CD14-positive monocyte (primary cell): ENCODE measurements around the gene STN1. TPM values are rescaled to one million over a fixed set of nuclear protein-coding genes. Genes with fewer than 3 reads are reported as not detected.

ENCODE experiments used
- DNase-seq, 3 donors: peaks; one replicate each; pipeline ENCODE4 v3.0.0-alpha.2; 2011 to 2022
- H2AFZ ChIP-seq: 2 replicates; pipeline ENCODE4 v1.6.0; 2012; ENCODE audit warnings: mild to moderate bottlenecking, low read depth, low read length, inconsistent platforms; ENCODE audit not compliant: insufficient read depth, poor library complexity, severe bottlenecking
- H3K27ac ChIP-seq, 2 donors: 1 replicate in 1 of 2; 2 replicates in 1 of 2; pipeline ENCODE4 v1.5.1; 2012 to 2013; ENCODE audit warnings: low read length in 2 of 2, control low read depth in 1 of 2, inconsistent platforms in 1 of 2, low read depth in 1 of 2, mild to moderate bottlenecking in 1 of 2
- H3K27me3 ChIP-seq, 2 donors: one replicate each; pipeline versions ENCODE4 v1.6.0 to v1.6.1; 2011 to 2013; ENCODE audit warnings: low read length in 2 of 2; ENCODE audit not compliant: control insufficient read depth in 2 of 2, insufficient read depth in 2 of 2
- H3K36me3 ChIP-seq, 2 donors: replicated peaks in 1 of 2; 1 replicate in 1 of 2; 2 replicates in 1 of 2; pipeline versions ENCODE4 v1.5.1 to v1.6.1; 2012 to 2013; ENCODE audit warnings: low read length in 2 of 2, control low read depth in 1 of 2, inconsistent platforms in 1 of 2, mild to moderate bottlenecking in 1 of 2; ENCODE audit not compliant: insufficient read depth in 2 of 2, control insufficient read depth in 1 of 2
- H3K4me1 ChIP-seq, 2 donors: 1 replicate in 1 of 2; 2 replicates in 1 of 2; pipeline versions ENCODE4 v1.5.1 to v1.6.1; 2012 to 2013; ENCODE audit warnings: low read length in 2 of 2, control low read depth in 1 of 2, inconsistent platforms in 1 of 2, mild to moderate bottlenecking in 1 of 2, moderate library complexity in 1 of 2; ENCODE audit not compliant: insufficient read depth in 2 of 2, control insufficient read depth in 1 of 2
- H3K4me2 ChIP-seq: replicated peaks from 2 replicates; pipeline ENCODE3; 2012; ENCODE audit warnings: low read length, moderate library complexity, mild to moderate bottlenecking; ENCODE audit not compliant: poor library complexity, severe bottlenecking; ENCODE audit errors: extremely low read depth
- H3K4me3 ChIP-seq, 3 experiments: fragments of 200-600 bp in 1 of 3; sonication (generic) in 1 of 3; replicated peaks in 1 of 3; 1 replicate in 2 of 3; 2 replicates in 1 of 3; pipeline ENCODE4 v1.5.1; 2011 to 2013; ENCODE audit warnings: low read length in 3 of 3, mild to moderate bottlenecking in 3 of 3, control low read depth in 2 of 3, low read depth in 2 of 3, inconsistent platforms in 1 of 3, moderate library complexity in 1 of 3
- H3K79me2 ChIP-seq: 2 replicates; pipeline ENCODE4 v1.6.0; 2012; ENCODE audit warnings: mild to moderate bottlenecking, control low read depth, inconsistent platforms, low read length, moderate library complexity; ENCODE audit not compliant: insufficient read depth
- H3K9ac ChIP-seq: 2 replicates; pipeline ENCODE4 v1.6.0; 2017; ENCODE audit warnings: low read length, mild to moderate bottlenecking; ENCODE audit not compliant: insufficient read depth, poor library complexity, severe bottlenecking
- H3K9me3 ChIP-seq, 2 donors: replicated peaks in 1 of 2; 1 replicate in 1 of 2; 2 replicates in 1 of 2; pipeline versions ENCODE4 v1.5.1 to v1.6.1; 2012 to 2013; ENCODE audit warnings: low read length in 2 of 2, control low read depth in 1 of 2; ENCODE audit not compliant: control insufficient read depth in 1 of 2, insufficient read depth in 1 of 2
- H4K20me1 ChIP-seq: 2 replicates; pipeline ENCODE4 v1.6.0; 2012; ENCODE audit warnings: mild to moderate bottlenecking, low read length, control low read depth, moderate library complexity; ENCODE audit not compliant: insufficient read depth
- H3K27ac Mint-ChIP-seq, 7 donors: one replicate each; pipeline ENCODE4 v1.8.0; 2020; ENCODE audit warnings: mild to moderate bottlenecking in 7 of 7, mixed read lengths in 7 of 7, moderate library complexity in 6 of 7, inconsistent platforms in 2 of 7
- H3K27me3 Mint-ChIP-seq, 3 donors: one replicate each; pipeline ENCODE4 v1.8.0; 2021 to 2022; ENCODE audit warnings: low read depth in 3 of 3, mild to moderate bottlenecking in 3 of 3, mixed read lengths in 3 of 3, moderate library complexity in 3 of 3, inconsistent platforms in 1 of 3
- H3K36me3 Mint-ChIP-seq, 2 donors: one replicate each; pipeline ENCODE4 v1.8.0; 2020; ENCODE audit warnings: mixed read lengths in 2 of 2, inconsistent platforms in 1 of 2, mild to moderate bottlenecking in 1 of 2
- H3K4me1 Mint-ChIP-seq: one replicate; pipeline ENCODE4 v1.8.0; 2020; ENCODE audit warnings: mild to moderate bottlenecking, mixed read lengths
- H3K4me3 Mint-ChIP-seq, 2 donors: one replicate each; pipeline ENCODE4 v1.8.0; 2020; ENCODE audit warnings: mild to moderate bottlenecking in 2 of 2, mixed read lengths in 2 of 2, moderate library complexity in 1 of 2
- H3K9me3 Mint-ChIP-seq, 7 donors: one replicate each; pipeline ENCODE4 v1.8.0; 2020 to 2022; ENCODE audit warnings: mixed read lengths in 7 of 7, mild to moderate bottlenecking in 6 of 7, moderate library complexity in 6 of 7, inconsistent platforms in 2 of 7
- WGBS: methylation state at CpG from one replicate; pipeline ENCODE4 v1.1.5; 2013; ENCODE audit warnings: missing lambda C conversion rate; ENCODE audit not compliant: insufficient coverage; 5-methylcytosine and 5-hydroxymethylcytosine counted together
- intact Hi-C, 2 donors: fragments of 100-400 bp; cut with micrococcal nuclease; formaldehyde crosslinking; loops; one replicate each; pipeline versions ENCODE4 v1.15.0 to v1.15.1; 2023
- polyA plus RNA-seq, 3 donors: library from polyadenylated mRNA; depleted of rRNA in 1 of 3; unstranded in 2 of 3; stranded (reverse) in 1 of 3; fragments of 300-500 nt in 2 of 3; fragments of >200 nt in 1 of 3; fragmentation: Illumina TruSeq in 2 of 3; gene quantifications; 1 replicate in 2 of 3; 2 replicates in 1 of 3; pipeline ENCODE4 v1.2.3, GENCODE V29; 2012 to 2021
- TF ChIP-seq, protein P1 (sequence below): fragments of 200-600 bp; IDR thresholded peaks from one replicate; pipeline ENCODE4 v1.8.0; 2022; ENCODE audit warnings: antibody characterized with exemption, mild to moderate bottlenecking

STN1 gene
- polyA plus RNA-seq, 3 donors, result 19.3 to 37.4 (median 35.9) TPM

- Histone ChIP-seq H4K20me1 (no peaks in the 10 kb centered on the region), H3K4me3 (no peak overlapping the region), H3K27ac (no peak overlapping the region), H3K9ac (no peak overlapping the region), H2AFZ (no peak overlapping the region), H3K36me3 (no peaks in the 10 kb centered on the region), H3K27me3 (no peaks in the 10 kb centered on the region), H3K4me2 (no peak overlapping the region), H3K79me2 (no peaks in the 10 kb centered on the region), H3K4me1 (no peaks in the 10 kb centered on the region), H3K9me3 (peaks cover 0 to 8% of the 10 kb centered on the region in 2 donors)
- no peak overlapping the region for H3K4me3 Mint-ChIP-seq
- H3K27me3 Mint-ChIP-seq, result peaks cover 0 to 2% (median 2%) of the 10 kb centered on the region in 3 donors
- H3K4me1 Mint-ChIP-seq, result no peaks in the 10 kb centered on the region
- no peaks in the 10 kb centered on the region for H3K36me3 Mint-ChIP-seq
- TF ChIP-seq, protein P1, sequence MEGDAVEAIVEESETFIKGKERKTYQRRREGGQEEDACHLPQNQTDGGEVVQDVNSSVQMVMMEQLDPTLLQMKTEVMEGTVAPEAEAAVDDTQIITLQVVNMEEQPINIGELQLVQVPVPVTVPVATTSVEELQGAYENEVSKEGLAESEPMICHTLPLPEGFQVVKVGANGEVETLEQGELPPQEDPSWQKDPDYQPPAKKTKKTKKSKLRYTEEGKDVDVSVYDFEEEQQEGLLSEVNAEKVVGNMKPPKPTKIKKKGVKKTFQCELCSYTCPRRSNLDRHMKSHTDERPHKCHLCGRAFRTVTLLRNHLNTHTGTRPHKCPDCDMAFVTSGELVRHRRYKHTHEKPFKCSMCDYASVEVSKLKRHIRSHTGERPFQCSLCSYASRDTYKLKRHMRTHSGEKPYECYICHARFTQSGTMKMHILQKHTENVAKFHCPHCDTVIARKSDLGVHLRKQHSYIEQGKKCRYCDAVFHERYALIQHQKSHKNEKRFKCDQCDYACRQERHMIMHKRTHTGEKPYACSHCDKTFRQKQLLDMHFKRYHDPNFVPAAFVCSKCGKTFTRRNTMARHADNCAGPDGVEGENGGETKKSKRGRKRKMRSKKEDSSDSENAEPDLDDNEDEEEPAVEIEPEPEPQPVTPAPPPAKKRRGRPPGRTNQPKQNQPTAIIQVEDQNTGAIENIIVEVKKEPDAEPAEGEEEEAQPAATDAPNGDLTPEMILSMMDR, result no peak
- no peak for DNase-seq
- 74% methylated on average over 3 of the region's 5 CpGs for WGBS
- H3K27ac Mint-ChIP-seq, result no peak overlapping the region
- intact Hi-C loops, result no loop called here
- H3K9me3 Mint-ChIP-seq, result peaks cover 0 to 14% (median 9%) of the 10 kb centered on the region in 7 donors
Measured at GRCh38 chr10:103833731-103834365, 84.1 kb downstream of the STN1 start.

DNA sequence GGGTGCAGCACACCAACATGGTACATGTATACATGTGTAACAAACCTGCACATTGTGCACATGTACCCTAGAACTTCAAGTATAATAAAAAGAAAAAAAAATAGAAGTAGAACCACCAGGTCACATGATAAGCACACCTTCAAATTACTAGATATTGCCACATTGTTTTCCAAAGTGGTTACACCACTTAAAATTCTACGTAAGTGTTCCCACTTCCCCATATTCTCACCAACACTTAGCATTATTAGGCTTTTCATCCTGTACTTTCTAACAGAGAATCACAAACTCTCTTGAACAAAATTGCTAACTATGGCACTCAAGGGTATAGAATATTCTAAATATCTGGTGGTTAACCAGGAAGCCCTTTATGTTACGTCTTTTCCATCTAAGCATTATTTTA lies 85.2 kb downstream of the STN1 start:
- Histone ChIP-seq H3K79me2 (no peaks in the 10 kb centered on the region), H3K27ac (no peak overlapping the region), H3K27me3 (no peaks in the 10 kb centered on the region), H3K4me2 (no peak overlapping the region), H3K9ac (no peak overlapping the region), H3K36me3 (no peaks in the 10 kb centered on the region), H2AFZ (no peak overlapping the region), H3K4me3 (no peak overlapping the region), H3K9me3 (peaks cover 0 to 8% of the 10 kb centered on the region in 2 donors), H4K20me1 (no peaks in the 10 kb centered on the region), H3K4me1 (no peaks in the 10 kb centered on the region)
- Mint-ChIP-seq H3K4me3 (no peak overlapping the region), H3K27me3 (peaks cover 0 to 2% (median 2%) of the 10 kb centered on the region in 3 donors), H3K9me3 (peaks cover 0 to 14% (median 9%) of the 10 kb centered on the region in 7 donors), H3K36me3 (no peaks in the 10 kb centered on the region), H3K27ac (no peak overlapping the region), H3K4me1 (no peaks in the 10 kb centered on the region)
- no CpG with 5 or more reads among the region's 2 CpGs for WGBS
- TF ChIP-seq, protein P1, result no peak
- DNase-seq, result no peak
- intact Hi-C loops, result no loop called here

Other genes with a start within 250 kb of the STN1 start
- gene SH3PXD2A, start 62.6 kb downstream of the STN1 start, polyA plus RNA-seq, result under 1 TPM; 0.01 to 0.76 (median 0.05) TPM
- 1 to 10 TPM; 2.9 to 6.5 (median 4.4) TPM for gene SLK, start 49.0 kb upstream of the STN1 start, polyA plus RNA-seq
- not detected for gene COL17A1, start 167.7 kb upstream of the STN1 start, polyA plus RNA-seq
- gene SFR1, start 204.0 kb upstream of the STN1 start, polyA plus RNA-seq, result 10 to 100 TPM in 2 of 3 donors, 1 to 10 TPM in 1; 6.4 to 18.1 (median 16.9) TPM